Esophagus muscularis mucosa (tissue), 4 donors: Measurements from ENCODE around the gene ARHGAP8. TPM values are rescaled to one million over a fixed set of nuclear protein-coding genes. Genes with fewer than 3 reads are reported as not detected.

ENCODE experiments used
- total RNA-seq, 4 donors: library from RNA; depleted of rRNA; stranded (reverse); fragments of >200 nt; gene quantifications; one replicate each; pipeline versions ENCODE4 v1.1.0 to v1.2.1, GENCODE V29; 2016

Gene ARHGAP8
- total RNA-seq, 4 donors from 2014 or later = 0.33 to 0.58 TPM; not detected in 2

Other genes with a start within 250 kb of the ARHGAP8 start
- 10 to 100 TPM in 2 of 4 donors, 1 to 10 TPM in 2; 5.6 to 16.6 (median 11.4) TPM for gene PRR5, start 50.4 kb upstream of the ARHGAP8 start, total RNA-seq